Skeletal muscle satellite cell (primary cell): ENCODE results near the gene SFI1.
"Not testable (repeated sequence)": the region's sequence is repeated elsewhere in the genome, so short reads cannot be mapped to it uniquely, and the experiment has no call there.

Experiments
- H3K27me3 ChIP-seq: 2 replicates; pipeline ENCODE4 v1.7.0; 2013; ENCODE audit warnings: low read length; ENCODE audit not compliant: control insufficient read depth, insufficient read depth
- H3K36me3 ChIP-seq: 2 replicates; pipeline ENCODE4 v1.7.0; 2013; ENCODE audit warnings: mild to moderate bottlenecking, control low read depth, low read length; ENCODE audit not compliant: insufficient read depth
- H3K4me1 ChIP-seq: 2 replicates; pipeline ENCODE4 v1.7.0; 2013; ENCODE audit warnings: low read length; ENCODE audit not compliant: control insufficient read depth, insufficient read depth
- H3K4me2 ChIP-seq: 2 replicates; pipeline ENCODE4 v1.7.0; 2013; ENCODE audit warnings: mild to moderate bottlenecking, low read length
- H3K4me3 ChIP-seq: 2 replicates; pipeline ENCODE4 v1.7.0; 2013; ENCODE audit warnings: low read length
- H3K9ac ChIP-seq: 2 replicates; pipeline ENCODE4 v1.7.0; 2013; ENCODE audit warnings: mild to moderate bottlenecking, low read depth, low read length, moderate library complexity
- H3K9me3 ChIP-seq: replicated peaks from 2 replicates; pipeline ENCODE4 v1.7.0; 2013; ENCODE audit warnings: mild to moderate bottlenecking, control low read depth, low read length

Gene SFI1

DNA sequence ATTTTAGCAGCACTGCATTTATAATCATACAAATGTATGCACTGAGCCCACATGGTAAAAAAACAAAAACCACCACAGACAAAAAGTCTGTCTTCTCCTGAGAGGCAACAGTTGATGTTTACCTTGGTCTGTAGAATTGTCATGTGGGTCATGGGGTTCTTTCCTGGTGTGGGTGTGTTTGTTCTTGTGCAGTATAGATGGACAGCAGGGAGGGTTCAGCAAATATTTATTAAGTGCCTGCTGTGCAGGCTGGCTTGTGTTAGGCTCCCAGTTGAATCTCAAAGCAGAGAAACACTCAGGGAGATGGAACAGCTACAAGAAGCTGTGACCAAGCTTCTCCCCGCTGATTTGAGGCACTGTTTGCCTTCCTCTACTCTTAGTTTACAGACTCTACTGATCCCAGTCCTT is 83.5 kb downstream of the SFI1 start:
- H3K36me3 ChIP-seq, result peaks cover 10% of the 10 kb centered on the region
- no peaks in the 10 kb centered on the region for H3K9me3 ChIP-seq
- no peak overlapping the region for H3K4me2 ChIP-seq
- H3K4me3 ChIP-seq, result no peak overlapping the region
- H3K27me3 ChIP-seq, result no peaks in the 10 kb centered on the region
- peaks cover 22% of the 10 kb centered on the region for H3K4me1 ChIP-seq
- H3K9ac ChIP-seq, result no peak overlapping the region

GRCh38 chr22:31583861-31584485 is 87.6 kb downstream of the SFI1 start:
- H3K9ac ChIP-seq, result peak overlapping the region; percentile 68
- H3K4me1 ChIP-seq, result peaks cover 47% of the 10 kb centered on the region
- H3K9me3 ChIP-seq, result no peaks in the 10 kb centered on the region
- H3K36me3 ChIP-seq, result peaks cover 10% of the 10 kb centered on the region
- peak overlapping the region; percentile 64 for H3K4me2 ChIP-seq
- H3K27me3 ChIP-seq, result no peaks in the 10 kb centered on the region
- peak overlapping the region; percentile 32 for H3K4me3 ChIP-seq

DNA sequence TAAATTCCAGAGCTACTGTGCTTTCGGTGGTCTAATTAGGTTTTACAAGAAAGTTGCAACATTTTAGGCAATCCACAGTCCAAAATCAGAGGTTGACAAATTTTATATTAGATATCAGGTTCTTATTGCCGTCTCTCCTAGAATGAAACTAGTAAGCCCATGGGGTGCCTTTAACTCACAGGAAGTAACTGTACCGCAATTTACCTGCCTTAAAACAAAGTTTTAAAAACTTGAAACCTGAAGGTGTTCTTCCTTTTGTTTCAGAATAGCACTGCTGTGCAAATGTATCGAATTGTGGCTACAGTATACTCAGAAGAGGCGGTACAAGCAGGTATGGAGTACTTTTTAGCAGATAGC is 88.4 kb downstream of the SFI1 start:
- no peaks in the 10 kb centered on the region for H3K9me3 ChIP-seq
- no peak overlapping the region for H3K4me3 ChIP-seq
- peak overlapping the region; percentile 68 for H3K9ac ChIP-seq
- peak overlapping the region; percentile 64 for H3K4me2 ChIP-seq
- H3K27me3 ChIP-seq, result no peaks in the 10 kb centered on the region
- peaks cover 16% of the 10 kb centered on the region for H3K36me3 ChIP-seq
- peaks cover 49% of the 10 kb centered on the region for H3K4me1 ChIP-seq

- no peaks in the 10 kb centered on the region for H3K27me3 ChIP-seq
- H3K4me1 ChIP-seq, result peaks cover 45% of the 10 kb centered on the region
- H3K4me3 ChIP-seq, result peak overlapping the region; percentile 11
- peak overlapping the region; percentile 68 for H3K9ac ChIP-seq
- H3K9me3 ChIP-seq, result no peaks in the 10 kb centered on the region
- H3K4me2 ChIP-seq, result peak overlapping the region; percentile 64
- H3K36me3 ChIP-seq, result peaks cover 16% of the 10 kb centered on the region
Observed at GRCh38 chr22:31585161-31585859, 89.0 kb downstream of the SFI1 start.

GRCh38 chr22:31586137-31586920 is 90.0 kb downstream of the SFI1 start:
- peaks cover 45% of the 10 kb centered on the region for H3K4me1 ChIP-seq
- no peaks in the 10 kb centered on the region for H3K9me3 ChIP-seq
- peak overlapping the region; percentile 65 for H3K9ac ChIP-seq
- H3K4me3 ChIP-seq, result no peak overlapping the region
- peaks cover 16% of the 10 kb centered on the region for H3K36me3 ChIP-seq
- no peaks in the 10 kb centered on the region for H3K27me3 ChIP-seq
- H3K4me2 ChIP-seq, result peak overlapping the region; percentile 47

DNA sequence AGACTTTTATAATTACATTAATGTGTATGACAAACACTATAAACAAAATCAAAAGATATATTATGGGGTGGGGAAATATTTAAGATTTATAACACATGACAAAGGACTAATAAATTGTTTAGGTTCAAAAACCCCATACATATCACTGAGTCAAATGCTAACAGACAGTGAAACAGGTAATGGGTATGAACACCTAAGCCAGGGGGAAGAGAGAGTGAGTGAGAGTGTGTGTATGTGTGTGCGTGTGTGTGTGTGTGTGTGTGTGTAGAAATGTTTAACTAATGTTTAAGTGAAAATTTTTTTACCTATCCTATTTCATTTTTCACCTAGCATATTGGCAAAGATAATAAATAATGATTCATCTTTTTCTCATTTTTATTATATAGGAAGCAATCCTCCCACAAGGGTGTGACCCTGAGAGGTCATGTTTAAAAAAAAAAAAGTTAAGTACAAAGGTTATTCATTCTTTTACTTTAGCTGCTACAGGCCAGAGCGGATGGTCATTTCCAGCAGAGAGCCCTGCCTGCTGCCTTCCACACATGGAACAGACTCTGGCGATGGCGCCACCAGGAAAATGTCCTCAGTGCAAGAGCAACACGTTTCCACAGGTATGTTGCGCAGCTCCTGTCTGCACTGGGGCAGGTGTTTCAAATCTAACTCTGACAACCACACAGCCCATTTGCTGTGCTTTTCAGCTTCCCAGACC is 92.8 kb downstream of the SFI1 start:
- Histone ChIP-seq H3K4me1 (peaks cover 38% of the 10 kb centered on the region), H3K27me3 (no peaks in the 10 kb centered on the region), H3K9me3 (no peaks in the 10 kb centered on the region), H3K36me3 (peaks cover 16% of the 10 kb centered on the region), H3K4me3 (no peak overlapping the region), H3K9ac (no peak overlapping the region), H3K4me2 (no peak overlapping the region)

DNA sequence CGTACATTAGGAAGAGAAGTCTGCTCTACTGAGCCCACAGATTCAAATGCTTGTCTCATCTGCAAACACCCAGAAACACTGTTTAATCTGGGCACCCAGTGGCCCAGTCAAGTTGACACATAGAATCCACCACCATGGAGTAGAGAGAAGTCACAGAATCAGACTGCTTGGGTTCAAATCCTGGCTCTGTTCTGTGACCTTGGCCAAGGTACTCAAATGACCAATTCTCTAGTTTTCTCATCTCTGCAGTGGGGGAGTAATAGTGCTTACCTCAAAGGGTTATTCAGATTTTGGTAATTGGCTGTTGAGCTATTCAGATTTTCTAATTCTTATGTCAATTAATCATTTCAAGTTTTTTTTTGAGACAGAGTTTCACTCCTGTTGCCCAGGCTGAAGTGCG is 93.8 kb downstream of the SFI1 start:
- not testable (repeated sequence) for H3K9ac ChIP-seq

DNA sequence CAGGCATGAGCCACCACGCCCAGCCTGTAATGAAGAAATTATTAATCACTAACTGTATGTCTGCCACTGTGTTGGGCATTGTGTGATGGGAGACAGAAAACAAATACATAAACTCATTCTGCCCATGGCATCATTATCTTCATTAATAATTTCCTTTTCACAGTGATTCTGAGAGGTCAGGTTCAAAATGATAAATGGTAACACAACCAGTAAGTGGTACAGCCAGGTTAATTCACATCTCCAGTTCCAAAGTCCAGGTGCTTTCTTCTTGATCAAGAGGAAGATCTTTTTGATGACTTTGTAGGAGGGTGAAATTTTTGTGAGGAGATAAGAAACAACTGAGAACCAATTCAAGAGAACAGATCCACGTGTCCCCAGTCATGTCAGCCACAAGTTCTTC is 98.9 kb downstream of the SFI1 start:
- Histone ChIP-seq H3K9ac (no peak overlapping the region), H3K4me2 (no peak overlapping the region), H3K27me3 (no peaks in the 10 kb centered on the region), H3K36me3 (peaks cover 3% of the 10 kb centered on the region), H3K4me1 (no peaks in the 10 kb centered on the region), H3K4me3 (no peak overlapping the region), H3K9me3 (no peaks in the 10 kb centered on the region)

More for the DNA sequence above, 93.8 kb downstream of the SFI1 start:
- not testable (repeated sequence) for H3K27me3 ChIP-seq, H3K4me3 ChIP-seq, H3K9me3 ChIP-seq, H3K4me2 ChIP-seq
- H3K4me1 ChIP-seq, result peaks cover 27% of the 10 kb centered on the region
- peaks cover 16% of the 10 kb centered on the region for H3K36me3 ChIP-seq

GRCh38 chr22:31602259-31602952 is 106.1 kb downstream of the SFI1 start:
- Histone ChIP-seq H3K27me3 (no peaks in the 10 kb centered on the region), H3K4me3 (no peak overlapping the region), H3K9ac (no peak overlapping the region), H3K36me3 (peaks cover 11% of the 10 kb centered on the region), H3K4me1 (peaks cover 12% of the 10 kb centered on the region), H3K4me2 (no peak overlapping the region), H3K9me3 (no peaks in the 10 kb centered on the region)

- Histone ChIP-seq H3K27me3 (no peaks in the 10 kb centered on the region), H3K9ac (no peak overlapping the region), H3K36me3 (peaks cover 11% of the 10 kb centered on the region), H3K4me1 (peaks cover 12% of the 10 kb centered on the region), H3K4me2 (no peak overlapping the region), H3K4me3 (no peak overlapping the region), H3K9me3 (no peaks in the 10 kb centered on the region)
Observed at GRCh38 chr22:31603081-31603525, 106.8 kb downstream of the SFI1 start.

DNA sequence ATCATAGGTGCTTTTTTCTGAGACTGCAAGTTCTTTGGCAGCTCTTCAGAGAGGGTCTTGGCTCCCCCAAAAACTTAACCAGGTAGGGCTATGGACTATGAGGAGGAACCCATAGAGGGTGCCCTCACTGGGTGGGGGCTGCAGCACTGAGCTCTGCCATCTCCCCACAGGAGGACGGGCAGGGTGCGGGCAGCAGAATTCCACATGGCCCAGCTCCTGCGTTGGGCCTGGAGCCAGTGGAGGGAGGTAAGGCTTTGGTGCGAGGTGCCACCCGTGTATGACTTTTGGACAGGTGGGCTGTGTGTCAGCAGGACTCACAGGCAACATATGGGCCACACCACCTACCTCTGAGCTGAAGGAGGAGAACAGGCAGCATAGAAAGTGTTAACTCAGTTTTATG is 107.2 kb downstream of the SFI1 start:
- H3K9ac ChIP-seq, result no peak overlapping the region
- no peak overlapping the region for H3K4me3 ChIP-seq
- peaks cover 12% of the 10 kb centered on the region for H3K4me1 ChIP-seq
- H3K9me3 ChIP-seq, result no peaks in the 10 kb centered on the region
- peaks cover 11% of the 10 kb centered on the region for H3K36me3 ChIP-seq
- H3K27me3 ChIP-seq, result no peaks in the 10 kb centered on the region
- H3K4me2 ChIP-seq, result no peak overlapping the region
